ENCODE measurements around the gene HNRNPLL.
"Not testable (repeated sequence)": the region's sequence is repeated elsewhere in the genome, so short reads cannot be mapped to it uniquely, and the experiment has no call there.

HNRNPLL gene
- long read RNA-seq, donor 1, partial matches to known transcripts: 23 of 23 reads
- long read RNA-seq, donor 1, other reads (novel, unspliced or antisense): 0 of 23 reads
- long read RNA-seq, donor 2, partial matches to known transcripts: 7 of 14 reads
- long read RNA-seq, donor 2, other reads (novel, unspliced or antisense): 7 of 14 reads
- long read RNA-seq, donor 3: 0 reads
- long read RNA-seq, donor 4, partial matches to known transcripts: 25 of 44 reads
- long read RNA-seq, donor 4, other reads (novel, unspliced or antisense): 18 of 44 reads
- long read RNA-seq, donor 5, partial matches to known transcripts: 15 of 20 reads
- long read RNA-seq, donor 5, other reads (novel, unspliced or antisense): 5 of 20 reads
- long read RNA-seq, donor 6, partial matches to known transcripts: 6 of 6 reads
- long read RNA-seq, donor 6, other reads (novel, unspliced or antisense): 0 of 6 reads
- long read RNA-seq, donor 7, partial matches to known transcripts: 15 of 20 reads
- long read RNA-seq, donor 7, other reads (novel, unspliced or antisense): 5 of 20 reads
- long read RNA-seq, donor 8, partial matches to known transcripts: 9 of 21 reads
- long read RNA-seq, donor 8, other reads (novel, unspliced or antisense): 12 of 21 reads

DNA sequence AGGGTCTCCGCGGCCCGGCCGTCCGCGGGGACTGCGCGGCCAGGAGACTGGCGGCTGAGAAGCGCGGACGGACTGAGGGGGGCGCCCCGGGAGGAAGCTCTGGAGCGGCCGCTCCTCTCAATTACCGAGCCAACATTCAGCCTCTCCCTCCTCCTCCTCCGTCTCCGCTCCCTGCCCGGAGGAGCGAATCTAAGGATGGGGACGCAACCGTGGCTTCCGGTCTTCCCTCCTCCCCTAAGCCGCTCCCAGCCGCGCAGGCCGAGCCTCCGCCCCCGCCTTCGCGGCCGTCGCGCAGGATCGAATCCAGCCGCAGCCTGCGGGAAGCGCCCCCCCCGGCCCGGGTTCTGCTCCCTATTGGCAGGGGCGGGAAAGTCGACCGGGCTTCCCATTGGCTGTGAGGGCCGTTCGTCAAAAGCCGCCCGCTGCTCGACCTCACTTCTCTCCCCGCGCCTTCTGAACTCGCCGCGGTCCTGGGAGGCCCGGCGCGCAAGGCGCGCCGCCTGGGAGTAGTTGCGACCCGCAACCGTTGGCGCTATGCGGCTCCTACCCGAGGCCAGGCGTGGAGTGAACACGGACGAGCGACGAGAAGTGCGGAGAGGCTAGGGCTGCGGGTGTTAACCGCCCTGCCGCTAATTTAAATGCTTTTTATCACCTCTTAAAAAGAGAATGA is at the start of gene HNRNPLL:
Gene HNRNPLL, minus strand, starts transcription at position 197 of the 670 bp plus-strand sequence. CDS start 302 bp downstream, outside the sequence.
- peak; percentile 99 for DNase-seq

DNA sequence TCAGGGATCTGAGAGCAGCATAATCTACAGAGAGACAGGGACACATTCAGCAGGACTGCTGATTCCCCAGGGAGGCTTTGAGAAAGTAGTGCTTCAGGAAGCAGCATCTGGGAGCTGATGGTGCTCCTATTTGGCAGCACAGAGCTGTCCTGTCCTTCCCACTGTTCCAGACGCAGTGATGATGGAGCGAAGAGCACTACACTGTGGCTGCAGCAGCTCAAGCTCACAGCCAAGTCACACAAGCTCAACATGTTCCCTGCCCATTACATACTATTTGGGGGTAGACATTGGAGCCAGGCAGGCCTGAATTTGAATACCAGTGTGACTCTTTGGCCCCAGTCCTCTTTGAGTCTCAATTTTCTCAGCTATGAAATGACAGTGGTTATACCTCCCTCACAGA is 48.0 kb upstream of the HNRNPLL start:
- DNase-seq: no peak

GRCh38 chr2:38650012-38650411 is 47.3 kb upstream of the HNRNPLL start:
- no peak for DNase-seq

GRCh38 chr2:38649176-38649728 is 46.5 kb upstream of the HNRNPLL start:
- DNase-seq: no peak

DNA sequence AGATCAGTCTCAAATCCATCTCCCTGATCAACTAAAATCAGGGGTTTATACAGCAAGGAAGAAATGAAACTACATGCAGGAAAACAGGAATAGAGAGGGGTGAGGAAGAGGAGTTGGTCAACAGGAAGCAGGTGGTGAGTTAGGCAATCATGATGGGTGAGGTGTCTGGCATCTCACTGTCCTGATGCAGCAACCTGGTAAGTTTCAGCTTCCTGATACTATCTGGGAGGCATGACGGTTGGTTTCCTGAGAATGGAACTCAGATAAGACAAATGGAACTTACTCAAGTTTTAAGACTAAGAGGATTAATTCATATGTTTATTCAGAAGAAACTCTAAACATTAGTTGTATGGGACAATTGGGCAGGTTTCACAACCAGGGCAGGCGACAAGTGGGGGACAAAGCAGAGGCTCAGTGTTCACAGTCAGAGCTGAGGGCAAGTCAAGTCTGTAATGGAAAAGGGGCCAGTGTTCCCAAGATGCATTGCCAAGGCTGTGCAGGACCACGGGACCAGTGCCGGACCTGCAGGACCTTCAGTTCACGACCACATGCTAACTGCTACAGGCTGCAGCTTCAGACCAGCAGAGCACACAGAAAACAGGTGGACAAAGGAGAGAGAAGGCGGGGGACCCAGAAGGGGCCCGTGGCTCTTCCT is 45.5 kb upstream of the HNRNPLL start:
- DNase-seq: no peak

GRCh38 chr2:38643683-38644511 is 41.2 kb upstream of the HNRNPLL start:
- not testable (repeated sequence) for DNase-seq

GRCh38 chr2:38643021-38643671 is 40.4 kb upstream of the HNRNPLL start:
- DNase-seq: no peak

GRCh38 chr2:38642373-38643017 is 39.8 kb upstream of the HNRNPLL start:
- DNase-seq: not testable (repeated sequence)

GRCh38 chr2:38636069-38636468 is 33.3 kb upstream of the HNRNPLL start:
- DNase-seq: no peak

GRCh38 chr2:38635139-38635538 is 32.4 kb upstream of the HNRNPLL start:
- no peak for DNase-seq

- DNase-seq: no peak
Observed at GRCh38 chr2:38634684-38635083, 32.0 kb upstream of the HNRNPLL start.

DNA sequence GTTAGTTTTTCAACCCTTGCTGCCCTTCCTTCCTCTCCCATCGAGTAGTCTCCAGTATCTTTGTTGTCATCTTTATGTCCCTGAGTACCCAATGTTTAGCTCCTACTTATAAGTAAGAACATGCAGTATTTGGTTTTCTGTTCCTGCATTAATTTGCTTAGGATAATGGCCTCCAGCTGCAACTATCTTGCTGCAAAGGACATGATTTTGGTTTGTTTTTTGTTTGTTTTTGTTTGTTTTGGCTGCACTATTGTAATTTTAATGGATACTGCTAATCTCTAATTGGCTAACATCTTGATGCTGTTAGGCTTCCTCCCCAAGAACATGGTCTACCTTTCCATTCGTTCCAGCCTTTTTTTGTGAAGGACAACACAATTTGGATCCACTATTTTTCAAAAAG is 31.2 kb upstream of the HNRNPLL start:
- no peak for DNase-seq

DNA sequence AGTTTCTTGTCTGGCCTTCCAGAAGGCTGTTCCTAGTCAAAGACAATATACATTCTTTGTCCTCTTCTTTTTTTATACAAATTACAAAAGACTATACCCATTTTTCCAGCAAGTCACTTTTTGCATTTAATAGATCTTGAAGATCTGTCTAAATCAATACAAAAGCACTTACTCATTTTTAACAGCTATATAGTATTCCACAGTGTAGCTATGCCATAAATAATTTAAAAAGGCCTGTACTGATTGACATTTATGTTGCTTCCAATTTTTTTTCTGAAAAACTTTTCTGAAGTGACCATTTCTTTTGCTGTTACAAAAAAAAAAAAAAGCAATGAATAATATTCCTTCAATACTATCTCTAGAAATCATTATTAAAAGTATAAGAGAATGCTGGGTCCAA is 30.3 kb upstream of the HNRNPLL start:
- DNase-seq: no peak

GRCh38 chr2:38631976-38632375 is 29.2 kb upstream of the HNRNPLL start:
- no peak for DNase-seq

GRCh38 chr2:38629684-38630083 is 27.0 kb upstream of the HNRNPLL start:
- no peak for DNase-seq

DNA sequence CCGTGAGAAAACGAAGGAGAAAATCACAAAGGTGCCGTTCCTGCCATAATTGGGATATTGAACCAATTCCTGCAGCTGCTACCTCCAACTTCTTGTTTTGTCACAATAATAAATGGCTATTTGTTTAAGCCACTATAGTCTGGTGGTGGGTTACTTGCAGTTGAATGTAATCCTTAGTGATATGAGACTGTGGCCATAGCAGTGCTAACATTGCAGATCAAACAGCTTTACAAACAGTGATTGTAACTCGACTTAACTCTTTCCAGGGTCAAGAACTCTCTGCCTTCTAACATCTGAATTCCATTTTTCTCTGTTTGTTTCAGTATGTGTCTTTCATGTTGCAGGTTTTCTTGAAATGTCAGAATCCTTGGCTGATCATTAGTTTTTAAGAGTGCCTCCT is 24.7 kb upstream of the HNRNPLL start:
- DNase-seq: no peak

- DNase-seq: no peak
Observed at GRCh38 chr2:38626326-38627035, 23.8 kb upstream of the HNRNPLL start.

DNA sequence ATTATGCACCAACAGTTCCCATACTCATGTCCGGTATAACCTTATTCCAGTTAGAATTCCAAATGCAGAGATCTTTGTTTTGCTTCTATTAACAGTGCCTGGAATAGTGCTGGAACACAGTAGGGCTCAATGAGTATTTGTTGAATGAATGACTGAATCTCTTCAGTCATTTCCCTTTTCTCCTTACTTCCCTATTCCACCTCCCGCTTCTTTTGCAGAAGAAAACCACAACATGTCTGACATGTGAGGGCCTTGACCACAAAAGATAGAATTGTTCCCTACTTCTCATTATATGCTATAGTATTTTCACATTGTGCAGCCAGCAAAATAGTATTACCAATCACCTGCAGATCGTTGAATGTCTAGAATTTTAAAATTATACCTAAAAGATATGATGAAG is 19.5 kb upstream of the HNRNPLL start:
- DNase-seq: no peak

- no peak for DNase-seq
Observed at GRCh38 chr2:38621018-38621417, 18.3 kb upstream of the HNRNPLL start.
